ENCODE data around the gene SUDS3.
"Not testable (repeated sequence)": the region's sequence is repeated elsewhere in the genome, so short reads cannot be mapped to it uniquely, and the experiment has no call there.

The SUDS3 gene

GRCh38 chr12:118398524-118398923, 22.2 kb downstream of the SUDS3 start:
- peak overlapping the region; percentile 6 for H3K27ac ChIP-seq

GRCh38 chr12:118398940-118399339, 22.6 kb downstream of the SUDS3 start:
- no peaks in the 10 kb centered on the region for H3K27me3 ChIP-seq
- TF ChIP-seq CTCF (IDR thresholded peaks at IDR 0.05), result no peak
- no peaks in the 10 kb centered on the region for H3K9me3 ChIP-seq
- H3K27ac ChIP-seq, result peak overlapping the region; percentile 6
- no peaks in the 10 kb centered on the region for H3K4me1 ChIP-seq (ENCODE audit: control insufficient read depth in 1 of 2, insufficient read depth in 1 of 2, low read depth in 1 of 2, low read length in 1 of 2)
- peaks cover 99% of the 10 kb centered on the region for H3K36me3 ChIP-seq
- H3K4me3 ChIP-seq (ENCODE audit: low read depth in 1 of 2, low read length in 1 of 2), result no peak overlapping the region

More at GRCh38 chr12:118398524-118398923, 22.2 kb downstream of the SUDS3 start:
- TF ChIP-seq CTCF (IDR thresholded peaks at IDR 0.05), result no peak
- Histone ChIP-seq H3K27me3 (no peaks in the 10 kb centered on the region), H3K4me1 (ENCODE audit: control insufficient read depth in 1 of 2, insufficient read depth in 1 of 2, low read depth in 1 of 2, low read length in 1 of 2) (no peaks in the 10 kb centered on the region), H3K9me3 (no peaks in the 10 kb centered on the region), H3K36me3 (peaks cover 99% of the 10 kb centered on the region), H3K4me3 (ENCODE audit: low read depth in 1 of 2, low read length in 1 of 2) (no peak overlapping the region)

- H3K4me1 ChIP-seq (ENCODE audit: control insufficient read depth in 1 of 2, insufficient read depth in 1 of 2, low read depth in 1 of 2, low read length in 1 of 2), result no peaks in the 10 kb centered on the region
- no peak for TF ChIP-seq CTCF (IDR thresholded peaks at IDR 0.05)
- peaks cover 98% of the 10 kb centered on the region for H3K36me3 ChIP-seq
- H3K4me3 ChIP-seq (ENCODE audit: low read depth in 1 of 2, low read length in 1 of 2), result no peak overlapping the region
- H3K27ac ChIP-seq, result no peak overlapping the region
- no peaks in the 10 kb centered on the region for H3K27me3 ChIP-seq
- no peaks in the 10 kb centered on the region for H3K9me3 ChIP-seq
These were observed 25.9 kb downstream of the SUDS3 start for GRCh38 chr12:118402251-118402650.

- Histone ChIP-seq H3K27ac (no peak overlapping the region), H3K4me1 (ENCODE audit: control insufficient read depth in 1 of 2, insufficient read depth in 1 of 2, low read depth in 1 of 2, low read length in 1 of 2) (no peaks in the 10 kb centered on the region), H3K36me3 (peaks cover 93% of the 10 kb centered on the region), H3K4me3 (ENCODE audit: low read depth in 1 of 2, low read length in 1 of 2) (no peak overlapping the region), H3K9me3 (no peaks in the 10 kb centered on the region), H3K27me3 (no peaks in the 10 kb centered on the region)
- no peak for TF ChIP-seq CTCF (IDR thresholded peaks at IDR 0.05)
These were observed 28.6 kb downstream of the SUDS3 start for GRCh38 chr12:118404876-118405521.

- peaks cover 90% of the 10 kb centered on the region for H3K36me3 ChIP-seq
- H3K27me3 ChIP-seq; H3K9me3 ChIP-seq; H3K4me3 ChIP-seq (ENCODE audit: low read depth in 1 of 2, low read length in 1 of 2); H3K27ac ChIP-seq; H3K4me1 ChIP-seq (ENCODE audit: control insufficient read depth in 1 of 2, insufficient read depth in 1 of 2, low read depth in 1 of 2, low read length in 1 of 2): not testable (repeated sequence)
These were observed 31.9 kb downstream of the SUDS3 start for GRCh38 chr12:118408241-118408640.

- H3K9me3 ChIP-seq, result no peaks in the 10 kb centered on the region
- peaks cover 90% of the 10 kb centered on the region for H3K36me3 ChIP-seq
- no peaks in the 10 kb centered on the region for H3K4me1 ChIP-seq (ENCODE audit: control insufficient read depth in 1 of 2, insufficient read depth in 1 of 2, low read depth in 1 of 2, low read length in 1 of 2)
- no peak overlapping the region for H3K4me3 ChIP-seq (ENCODE audit: low read depth in 1 of 2, low read length in 1 of 2)
- H3K27ac ChIP-seq, result no peak overlapping the region
- H3K27me3 ChIP-seq, result no peaks in the 10 kb centered on the region
- no peak for TF ChIP-seq CTCF (IDR thresholded peaks at IDR 0.05)
These were observed 33.5 kb downstream of the SUDS3 start for GRCh38 chr12:118409834-118410233.

Measured in neutrophil (primary cell).